Natural killer cell (primary cell): Measurements from ENCODE around the gene SMPD3. TPM values are rescaled to one million over a fixed set of nuclear protein-coding genes. Genes with fewer than 3 reads are reported as not detected.

Source experiments
- ATAC-seq, 3 donors: fragments of 150-1000 bp in 2 of 3; fragments of 200-7000 bp in 1 of 3; cut with Tn5 transposase; 1 replicate in 1 of 3; 2 replicates in 2 of 3; pipeline ENCODE4 v1.10.0; 2021; ENCODE audit warnings: mild to moderate bottlenecking in 2 of 3, moderate library complexity in 2 of 3
- DNase-seq, 2 donors: peaks; one replicate each; pipeline versions ENCODE4 v3.0.0 to v3.0.0-alpha.2; 2013 to 2021; ENCODE audit warnings: mixed read lengths in 1 of 2
- H3K27ac ChIP-seq: one replicate; pipeline ENCODE4 v1.5.1; 2013; ENCODE audit warnings: mild to moderate bottlenecking, low read length
- H3K27me3 ChIP-seq: one replicate; pipeline ENCODE4 v1.6.1; 2013; ENCODE audit warnings: low read length; ENCODE audit not compliant: control insufficient read depth, insufficient read depth
- H3K36me3 ChIP-seq: one replicate; pipeline ENCODE4 v1.6.1; 2013; ENCODE audit warnings: low read length; ENCODE audit not compliant: control insufficient read depth, insufficient read depth
- H3K4me1 ChIP-seq: one replicate; pipeline ENCODE4 v1.6.1; 2013; ENCODE audit warnings: low read length; ENCODE audit not compliant: control insufficient read depth, insufficient read depth
- H3K4me3 ChIP-seq: one replicate; pipeline ENCODE4 v1.5.1; 2013; ENCODE audit warnings: low read length
- H3K9me3 ChIP-seq: one replicate; pipeline ENCODE4 v1.6.1; 2013; ENCODE audit warnings: low read length; ENCODE audit not compliant: control insufficient read depth, insufficient read depth
- H3K27ac Mint-ChIP-seq, 2 donors: one replicate each; pipeline ENCODE4 v1.8.0; 2022; ENCODE audit warnings: mild to moderate bottlenecking in 2 of 2, mixed read lengths in 2 of 2, moderate library complexity in 1 of 2
- H3K27me3 Mint-ChIP-seq, 2 donors: one replicate each; pipeline ENCODE4 v1.8.0; 2022; ENCODE audit warnings: low read depth in 2 of 2, mixed read lengths in 2 of 2
- H3K36me3 Mint-ChIP-seq: one replicate; pipeline ENCODE4 v1.8.0; 2022; ENCODE audit warnings: mixed read lengths
- H3K4me1 Mint-ChIP-seq, 2 donors: one replicate each; pipeline ENCODE4 v1.8.0; 2022; ENCODE audit warnings: mixed read lengths in 2 of 2
- H3K4me3 Mint-ChIP-seq: one replicate; pipeline ENCODE4 v1.8.0; 2022; ENCODE audit warnings: mild to moderate bottlenecking, moderate library complexity, mixed read lengths
- H3K9me3 Mint-ChIP-seq, 2 donors: one replicate each; pipeline ENCODE4 v1.8.0; 2022; ENCODE audit warnings: mixed read lengths in 2 of 2
- WGBS: methylation state at CpG from one replicate; pipeline ENCODE4 v1.1.7; 2013; ENCODE audit warnings: missing lambda C conversion rate; ENCODE audit not compliant: insufficient coverage; 5-methylcytosine and 5-hydroxymethylcytosine counted together
- intact Hi-C: fragments of 100-400 bp; cut with micrococcal nuclease; formaldehyde crosslinking; loops from one replicate; pipeline ENCODE4 v1.14.2; 2022
- total RNA-seq, 4 donors: library from RNA; stranded (reverse); fragments of 120-200 nt in 1 of 4; gene quantifications; one replicate each; pipeline versions ENCODE4 v1.2.3 to v1.2.4, GENCODE V29; 2013 to 2022
- TF ChIP-seq, protein P1 (sequence below): fragments of 200-600 bp; IDR thresholded peaks from one replicate; pipeline ENCODE4 v1.8.0; 2022; ENCODE audit warnings: antibody characterized with exemption

SMPD3 gene
- total RNA-seq, 3 donors from 2014 or later (not counting 1 experiment from before 2014, with no cell fraction given), result 2.4 to 13.3 (median 3.2) TPM

DNA sequence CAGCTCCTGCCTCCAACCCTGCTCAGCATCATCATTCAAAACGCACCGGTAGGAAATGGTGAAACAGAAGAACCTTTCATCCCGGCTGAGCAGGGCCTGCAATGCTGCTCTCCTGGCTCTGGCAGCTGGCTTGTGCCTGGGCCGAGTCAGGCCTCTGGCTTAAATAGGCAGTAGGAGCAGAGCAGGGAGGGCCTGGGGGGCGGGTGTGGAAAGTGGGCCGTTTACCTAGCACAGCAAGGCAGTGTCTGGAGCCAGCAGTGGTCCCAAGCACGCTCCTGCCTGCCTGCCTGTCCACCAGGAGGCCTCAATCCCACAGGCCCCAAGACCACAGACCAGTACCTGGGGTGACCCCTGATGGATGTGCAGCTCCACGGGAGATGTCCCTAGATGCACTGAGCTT is 59.3 kb downstream of the SMPD3 start:
- no peaks in the 10 kb centered on the region for H3K27me3 ChIP-seq
- H3K27ac ChIP-seq, result no peak overlapping the region
- WGBS, result 91% methylated on average over 8 of the region's 8 CpGs
- H3K9me3 ChIP-seq, result no peaks in the 10 kb centered on the region
- Mint-ChIP-seq H3K36me3 (no peaks in the 10 kb centered on the region), H3K27ac (no peak overlapping the region), H3K4me3 (no peak overlapping the region), H3K4me1 (no peaks in the 10 kb centered on the region), H3K9me3 (no peaks in the 10 kb centered on the region), H3K27me3 (no peaks in the 10 kb centered on the region)
- ATAC-seq (no peak), DNase-seq (no peak)
- no peak overlapping the region for H3K4me3 ChIP-seq
- TF ChIP-seq, protein P1, sequence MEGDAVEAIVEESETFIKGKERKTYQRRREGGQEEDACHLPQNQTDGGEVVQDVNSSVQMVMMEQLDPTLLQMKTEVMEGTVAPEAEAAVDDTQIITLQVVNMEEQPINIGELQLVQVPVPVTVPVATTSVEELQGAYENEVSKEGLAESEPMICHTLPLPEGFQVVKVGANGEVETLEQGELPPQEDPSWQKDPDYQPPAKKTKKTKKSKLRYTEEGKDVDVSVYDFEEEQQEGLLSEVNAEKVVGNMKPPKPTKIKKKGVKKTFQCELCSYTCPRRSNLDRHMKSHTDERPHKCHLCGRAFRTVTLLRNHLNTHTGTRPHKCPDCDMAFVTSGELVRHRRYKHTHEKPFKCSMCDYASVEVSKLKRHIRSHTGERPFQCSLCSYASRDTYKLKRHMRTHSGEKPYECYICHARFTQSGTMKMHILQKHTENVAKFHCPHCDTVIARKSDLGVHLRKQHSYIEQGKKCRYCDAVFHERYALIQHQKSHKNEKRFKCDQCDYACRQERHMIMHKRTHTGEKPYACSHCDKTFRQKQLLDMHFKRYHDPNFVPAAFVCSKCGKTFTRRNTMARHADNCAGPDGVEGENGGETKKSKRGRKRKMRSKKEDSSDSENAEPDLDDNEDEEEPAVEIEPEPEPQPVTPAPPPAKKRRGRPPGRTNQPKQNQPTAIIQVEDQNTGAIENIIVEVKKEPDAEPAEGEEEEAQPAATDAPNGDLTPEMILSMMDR, result no peak
- intact Hi-C loops, result loop anchor here (1.0 kb wide), 1 partner anchor 26 kb away; no protein-coding TSS in a partner anchor
- peaks cover 3% of the 10 kb centered on the region for H3K4me1 ChIP-seq
- H3K36me3 ChIP-seq, result no peaks in the 10 kb centered on the region

DNA sequence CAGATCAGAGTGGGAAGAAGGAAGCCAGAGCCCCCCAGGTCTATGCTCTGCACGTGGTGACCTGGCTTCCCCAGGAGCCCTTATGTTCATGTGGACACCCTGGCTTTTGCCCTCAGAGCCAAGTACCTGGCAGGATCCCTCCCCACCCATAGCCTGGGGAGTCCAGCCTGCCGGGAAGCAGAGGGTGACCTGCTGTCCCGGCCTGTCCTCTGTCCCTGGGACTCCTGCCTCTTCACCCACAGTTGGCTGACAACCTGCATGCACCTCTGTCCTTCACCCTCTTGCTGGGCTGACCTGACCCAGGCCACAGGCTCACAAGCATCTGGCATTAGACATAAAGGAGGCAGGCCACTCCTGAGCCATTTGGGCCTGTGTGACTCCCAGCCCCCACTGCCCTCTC is 60.2 kb downstream of the SMPD3 start:
- TF ChIP-seq, protein P1, result no peak
- 91% methylated on average over 3 of the region's 3 CpGs for WGBS
- H3K27ac Mint-ChIP-seq, result no peak overlapping the region
- ATAC-seq (no peak), DNase-seq (no peak)
- no peaks in the 10 kb centered on the region for H3K4me1 Mint-ChIP-seq
- no peak overlapping the region for H3K4me3 ChIP-seq
- intact Hi-C loops, result no loop called here
- H3K27me3 ChIP-seq, result no peaks in the 10 kb centered on the region
- no peak overlapping the region for H3K4me3 Mint-ChIP-seq
- no peaks in the 10 kb centered on the region for H3K27me3 Mint-ChIP-seq
- peaks cover 3% of the 10 kb centered on the region for H3K4me1 ChIP-seq
- no peak overlapping the region for H3K27ac ChIP-seq
- H3K36me3 ChIP-seq, result no peaks in the 10 kb centered on the region
- no peaks in the 10 kb centered on the region for H3K36me3 Mint-ChIP-seq
- H3K9me3 ChIP-seq, result no peaks in the 10 kb centered on the region
- no peaks in the 10 kb centered on the region for H3K9me3 Mint-ChIP-seq

DNA sequence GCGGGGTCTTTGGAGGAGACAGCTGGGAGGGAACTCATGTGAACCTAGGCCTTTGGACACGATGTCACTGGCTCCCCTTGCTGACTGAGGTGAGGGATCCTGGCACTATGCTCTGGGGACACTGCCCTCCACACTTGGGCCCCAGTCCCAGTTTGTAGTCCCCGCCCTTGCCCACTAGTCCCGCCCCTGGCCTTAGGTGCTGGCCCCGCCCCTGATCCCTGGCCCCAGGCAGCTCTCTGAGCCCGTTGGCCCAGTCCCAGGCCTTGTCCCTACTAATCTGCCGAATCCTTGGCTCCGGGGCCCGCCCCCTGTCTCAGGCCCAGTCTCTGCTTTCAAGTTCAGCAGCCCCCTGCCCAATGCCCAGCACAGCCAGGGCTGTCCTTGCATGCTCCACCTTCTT is 61.0 kb downstream of the SMPD3 start:
- Histone ChIP-seq H3K27ac (no peak overlapping the region), H3K27me3 (no peaks in the 10 kb centered on the region), H3K36me3 (no peaks in the 10 kb centered on the region), H3K9me3 (no peaks in the 10 kb centered on the region), H3K4me3 (no peak overlapping the region), H3K4me1 (peaks cover 7% of the 10 kb centered on the region)
- no peak for ATAC-seq
- no peak overlapping the region for H3K4me3 Mint-ChIP-seq
- 93% methylated on average over 9 of the region's 9 CpGs for WGBS
- H3K36me3 Mint-ChIP-seq, result no peaks in the 10 kb centered on the region
- intact Hi-C loops, result loop anchor here (2.0 kb wide), 1 partner anchor 16 kb away; no protein-coding TSS in a partner anchor
- no peaks in the 10 kb centered on the region for H3K27me3 Mint-ChIP-seq
- peaks cover 0 to 1% of the 10 kb centered on the region in 2 donors for H3K4me1 Mint-ChIP-seq
- no peak for DNase-seq
- H3K27ac Mint-ChIP-seq, result no peak overlapping the region
- TF ChIP-seq, protein P1, result no peak
- no peaks in the 10 kb centered on the region for H3K9me3 Mint-ChIP-seq

DNA sequence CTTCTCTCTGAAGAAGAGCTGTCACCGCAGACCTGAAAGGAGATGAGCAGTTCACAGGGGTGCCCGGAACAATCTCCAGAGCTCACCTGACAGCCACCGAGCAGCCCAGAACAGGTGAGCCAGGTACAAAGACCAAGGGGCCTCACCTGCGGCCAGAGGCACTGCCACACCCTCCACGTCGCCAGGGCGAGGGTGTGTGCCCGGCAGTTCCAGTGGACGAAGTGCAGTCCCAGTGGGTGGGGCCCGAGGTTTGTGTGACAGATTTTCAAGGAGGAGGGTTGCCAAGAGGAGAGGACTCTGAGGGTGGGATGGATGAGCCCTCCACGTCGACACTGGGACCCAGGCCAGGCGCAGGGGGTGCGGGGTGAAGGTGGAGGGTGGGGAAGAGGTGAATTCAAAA is 61.7 kb downstream of the SMPD3 start:
- no peak overlapping the region for H3K27ac ChIP-seq
- Mint-ChIP-seq H3K36me3 (no peaks in the 10 kb centered on the region), H3K27me3 (no peaks in the 10 kb centered on the region), H3K4me1 (peaks cover 0 to 4% of the 10 kb centered on the region in 2 donors), H3K4me3 (no peak overlapping the region), H3K9me3 (no peaks in the 10 kb centered on the region), H3K27ac (no peak overlapping the region)
- H3K27me3 ChIP-seq, result no peaks in the 10 kb centered on the region
- H3K36me3 ChIP-seq, result no peaks in the 10 kb centered on the region
- 93% methylated on average over 14 of the region's 14 CpGs for WGBS
- no peak for ATAC-seq
- intact Hi-C loops, result loop anchor here (2.0 kb wide), 1 partner anchor 16 kb away; no protein-coding TSS in a partner anchor
- H3K4me1 ChIP-seq, result peaks cover 13% of the 10 kb centered on the region
- DNase-seq, result no peak
- H3K9me3 ChIP-seq, result no peaks in the 10 kb centered on the region
- TF ChIP-seq, protein P1, result no peak
- H3K4me3 ChIP-seq, result no peak overlapping the region
